GM03348 (cell line): ENCODE data around the gene CMTM4.
"Not testable (repeated sequence)": the region's sequence is repeated elsewhere in the genome, so short reads cannot be mapped to it uniquely, and the experiment has no call there.

ENCODE experiments used
- DNase-seq: peaks from one replicate; pipeline ENCODE4 v3.0.0; 2012; ENCODE audit warnings: low spot score

The CMTM4 gene

DNA sequence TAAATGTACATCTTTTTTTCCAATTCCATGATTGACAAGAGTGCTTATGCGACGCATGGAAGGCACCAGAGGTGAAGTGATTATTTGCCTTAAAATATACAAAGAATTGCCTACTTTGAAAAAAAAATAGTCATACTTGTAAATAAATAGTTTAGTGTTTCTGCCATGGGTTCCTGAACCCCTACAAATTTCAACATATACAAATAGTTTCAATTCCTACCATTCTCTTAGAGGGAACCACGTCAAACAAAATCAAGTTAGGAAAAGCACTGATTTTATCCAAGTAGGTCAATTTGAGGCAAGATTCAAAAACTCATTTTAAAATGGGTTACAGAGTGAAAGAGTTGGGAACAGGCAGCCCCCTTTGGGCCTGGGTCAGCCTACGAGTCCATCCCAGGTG is 80.4 kb downstream of the CMTM4 start:
- no peak for DNase-seq

DNA sequence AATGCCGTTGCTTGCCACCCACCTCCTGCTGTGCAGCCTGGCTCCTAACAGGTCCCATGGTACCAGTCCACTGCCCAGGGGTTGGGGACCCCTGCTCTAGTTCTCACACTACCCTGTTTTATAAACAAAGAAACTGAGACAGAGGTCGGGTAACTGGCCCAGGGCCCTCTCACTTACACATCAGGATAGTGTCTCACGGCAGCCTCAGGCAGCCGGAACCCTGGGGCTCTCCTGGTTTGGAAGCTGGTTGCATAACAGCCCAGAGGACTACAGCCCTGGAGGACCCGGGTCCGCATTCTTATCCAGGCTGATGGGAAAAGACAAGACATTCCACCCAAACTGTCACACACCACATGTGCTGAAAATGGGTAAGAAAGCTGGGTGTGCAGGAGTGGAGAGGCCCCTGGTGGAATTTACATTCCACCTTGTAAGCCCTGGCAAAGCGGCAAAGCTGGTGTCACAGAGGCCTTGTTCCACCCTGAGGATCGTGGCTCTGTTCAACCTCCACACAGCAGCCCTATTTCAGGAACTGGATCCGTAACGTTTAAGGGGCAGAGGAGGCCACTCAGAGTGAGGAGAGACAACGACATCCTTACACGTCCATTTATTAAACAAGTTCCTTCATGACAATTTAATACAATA is 82.3 kb downstream of the CMTM4 start:
- DNase-seq, result no peak

DNA sequence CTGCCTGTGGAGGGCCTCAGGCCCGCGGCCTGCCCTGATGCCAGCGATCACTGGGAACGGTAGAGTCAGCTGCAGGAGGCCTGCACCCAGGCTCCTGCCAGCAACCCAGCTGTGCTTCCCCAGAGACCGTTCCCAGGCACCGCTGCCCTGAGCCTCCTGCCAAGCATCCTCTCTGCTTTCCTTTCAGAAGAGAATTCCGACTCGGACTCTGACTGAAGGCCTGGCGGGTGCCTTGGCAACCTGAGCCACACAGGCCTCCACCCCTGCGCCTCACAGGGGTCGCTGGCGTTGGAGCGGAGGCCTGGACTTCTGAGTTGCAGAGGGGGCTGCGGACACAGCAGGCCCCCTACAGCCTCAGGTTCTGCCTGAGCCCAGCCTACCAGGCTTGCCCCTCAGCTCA is 84.1 kb downstream of the CMTM4 start:
- DNase-seq, result no peak

DNA sequence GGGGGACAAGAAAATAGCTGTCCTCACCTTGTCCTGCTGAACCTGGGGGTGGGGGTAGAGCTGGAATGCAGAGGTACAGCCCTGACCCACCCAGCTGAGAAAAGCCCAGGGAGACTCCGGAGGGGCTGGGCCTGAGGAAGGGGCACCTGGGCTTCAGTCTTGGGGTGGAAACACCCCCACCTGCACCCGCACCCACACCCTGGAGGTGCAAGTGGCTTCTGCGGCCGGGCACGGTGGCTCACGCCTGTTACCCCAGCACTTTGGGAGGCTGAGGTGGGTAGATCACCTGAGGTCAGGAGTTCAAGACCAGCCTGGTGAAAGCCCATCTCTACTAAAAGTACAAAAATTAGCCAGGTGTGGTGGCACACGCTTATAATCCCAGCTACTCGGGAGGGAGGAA is 84.6 kb downstream of the CMTM4 start:
- DNase-seq, result not testable (repeated sequence)

DNA sequence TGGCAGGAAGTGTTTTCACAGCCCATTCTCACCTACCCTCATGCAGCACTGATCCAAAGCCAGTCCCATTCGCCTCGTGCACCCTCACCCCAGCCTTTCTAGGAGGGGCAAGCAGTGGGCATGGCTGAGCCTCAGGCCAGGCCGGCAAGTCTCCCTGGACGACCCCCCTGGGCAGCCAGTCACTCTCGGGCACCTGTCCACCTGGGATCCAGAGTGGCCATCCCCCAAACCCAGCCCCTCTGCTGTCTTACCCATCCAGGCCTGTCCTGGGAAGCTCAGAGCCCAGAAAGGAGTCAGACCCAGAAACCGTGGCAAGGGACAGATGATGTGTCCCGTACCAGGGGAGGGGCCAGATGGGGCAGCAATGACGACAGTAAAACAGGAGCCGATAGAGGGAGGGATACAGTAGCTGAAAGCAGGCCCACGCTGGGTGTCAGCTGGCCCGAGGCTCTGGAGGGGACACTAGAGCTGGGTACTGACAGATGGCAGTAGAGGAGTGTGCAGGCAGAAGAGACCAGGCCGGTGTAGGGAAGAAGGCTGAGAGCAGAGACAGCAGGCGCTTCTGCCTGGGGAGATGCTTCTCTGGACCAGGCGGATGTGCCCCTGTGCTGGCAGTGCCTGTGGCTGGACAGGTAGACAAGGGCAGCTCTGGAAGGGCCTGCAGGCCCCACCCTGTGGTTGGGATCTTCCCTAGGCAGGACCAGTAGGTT is 86.3 kb downstream of the CMTM4 start:
- no peak for DNase-seq

DNA sequence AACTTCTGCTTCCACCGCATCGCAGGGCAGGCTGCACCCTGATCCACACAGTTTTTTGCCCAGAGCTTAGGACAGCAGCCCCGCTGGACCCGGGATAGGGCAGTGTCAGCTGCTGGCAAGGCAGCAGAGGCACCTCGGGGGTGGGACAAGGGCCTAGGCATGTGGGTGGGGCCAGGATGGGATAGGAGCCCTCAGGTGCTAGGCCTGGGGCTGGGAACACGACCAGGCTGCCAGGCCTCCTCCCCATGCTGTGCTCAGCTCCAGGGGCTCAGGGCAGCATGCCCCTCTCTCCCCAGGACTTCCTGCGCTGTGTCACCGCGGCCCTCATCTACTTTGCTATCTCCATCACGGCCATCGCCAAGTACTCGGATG is 87.4 kb downstream of the CMTM4 start:
- DNase-seq, result no peak

DNA sequence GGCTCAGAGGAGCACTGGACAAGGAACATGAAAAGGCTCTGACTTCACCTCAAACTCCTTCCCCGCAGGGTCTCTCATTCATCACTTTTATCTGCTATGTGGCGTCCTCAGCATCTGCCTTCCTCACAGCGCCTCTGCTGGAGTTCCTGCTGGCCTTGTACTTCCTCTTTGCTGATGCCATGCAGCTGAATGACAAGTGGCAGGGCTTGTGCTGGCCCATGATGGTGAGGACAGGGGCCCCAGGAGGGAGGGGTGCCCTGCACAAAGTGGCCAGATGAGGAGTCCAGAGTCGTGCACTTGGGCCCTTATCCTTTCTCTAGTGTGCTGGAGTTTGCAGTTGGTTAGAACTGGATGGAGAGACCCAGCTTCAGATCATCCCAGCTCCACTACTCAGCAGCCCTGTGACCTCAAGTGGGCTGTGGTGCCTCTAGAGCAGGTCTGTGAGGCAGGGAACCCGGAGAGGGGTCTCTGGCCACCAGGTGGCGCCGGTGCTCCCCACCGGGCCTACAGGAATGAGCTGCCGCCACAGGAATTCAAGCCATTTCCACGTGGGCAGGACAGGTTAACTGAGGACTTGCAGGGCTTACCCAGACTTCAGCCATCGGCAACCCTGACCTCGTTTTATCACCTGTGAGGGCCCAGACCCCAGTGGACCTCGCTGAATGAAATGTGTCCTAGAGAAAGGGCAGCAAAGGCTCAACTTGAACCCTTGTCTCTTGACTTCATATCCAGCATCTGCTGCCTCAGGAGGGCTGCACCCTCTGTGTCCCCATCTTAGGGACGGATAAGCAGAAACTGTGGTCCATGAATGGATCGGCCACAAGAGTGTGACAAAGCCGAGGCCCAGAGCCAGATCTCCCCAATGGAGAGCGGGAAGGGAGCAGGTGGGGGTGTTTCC is 88.1 kb downstream of the CMTM4 start:
- DNase-seq, result peak; percentile 95

DNA sequence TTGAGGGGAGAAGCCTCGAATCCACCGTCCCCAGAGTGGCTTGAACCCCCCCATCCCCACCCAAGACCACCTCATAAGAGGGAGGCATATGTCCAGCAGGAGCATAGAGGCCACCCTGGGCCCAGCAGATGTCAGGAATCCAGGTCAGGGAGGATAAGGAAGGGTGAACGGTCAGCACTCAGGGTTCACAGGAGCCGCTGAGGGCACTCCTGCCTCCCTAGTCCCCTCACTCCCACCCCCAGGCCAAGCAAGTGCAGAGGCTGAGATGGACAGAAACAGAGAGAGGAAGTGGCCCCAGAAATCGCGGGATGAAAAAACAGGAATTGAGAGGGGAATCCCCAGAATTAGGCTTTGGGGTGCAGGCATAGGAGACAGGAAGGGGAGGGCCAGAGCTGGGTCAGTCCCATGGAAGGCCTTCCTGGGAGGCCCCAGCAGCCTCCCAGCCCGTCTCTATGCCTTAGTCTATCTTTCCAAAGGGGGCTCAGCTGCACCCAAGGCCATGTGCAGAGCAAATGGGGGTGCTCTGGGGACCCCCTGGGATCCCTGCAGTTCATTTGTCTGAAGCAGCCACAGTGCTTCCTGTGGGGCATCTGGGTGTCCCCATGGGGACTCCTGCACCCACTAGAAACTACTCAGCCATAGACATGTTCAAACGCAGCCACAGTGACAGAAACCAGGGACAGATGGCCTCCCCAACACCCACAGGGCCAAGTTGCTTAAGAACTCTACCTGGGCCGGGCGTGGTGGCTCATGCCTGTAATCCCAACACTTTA is 90.4 kb downstream of the CMTM4 start:
- peak; percentile 24 for DNase-seq

DNA sequence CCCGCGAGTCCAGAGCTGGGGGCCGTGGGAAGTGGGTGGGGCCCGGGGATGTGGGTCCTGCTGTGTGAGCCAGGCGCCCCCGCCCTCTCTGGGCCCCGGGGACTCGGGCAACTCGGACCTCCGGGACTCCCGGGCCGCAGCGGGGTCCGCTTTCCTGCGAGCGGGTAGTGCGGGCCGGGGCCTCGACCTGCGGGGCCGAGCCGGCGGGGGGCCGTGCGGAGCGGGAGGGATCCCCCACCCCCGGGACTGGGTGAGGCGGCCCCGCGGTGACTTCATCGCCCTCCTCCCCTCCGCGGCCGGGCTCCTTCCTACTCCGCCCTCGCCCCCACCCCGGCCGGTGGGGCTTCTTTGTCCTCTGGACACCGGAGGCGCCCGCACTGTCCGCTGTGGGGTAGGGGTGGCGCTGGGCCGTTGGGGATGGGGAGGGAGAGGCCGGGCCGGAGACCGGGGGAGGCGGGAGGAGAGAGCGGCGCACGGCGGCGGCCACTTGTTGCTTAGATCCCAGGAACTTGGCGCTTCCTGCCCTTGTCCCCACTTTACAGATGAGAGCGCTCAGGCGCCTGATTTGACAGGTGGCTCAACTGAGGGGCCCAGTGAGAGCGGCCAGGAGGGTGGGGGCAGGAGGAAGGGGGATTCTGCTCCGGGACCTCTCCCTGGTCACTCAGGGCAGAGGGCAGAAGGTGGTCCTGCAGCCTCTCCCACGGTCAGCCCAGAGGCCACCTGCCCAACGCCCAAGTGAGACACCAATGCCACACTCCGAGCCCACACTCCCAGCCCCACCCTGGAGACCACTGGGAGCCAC is 91.2 kb downstream of the CMTM4 start:
- peak; percentile 87 for DNase-seq

DNA sequence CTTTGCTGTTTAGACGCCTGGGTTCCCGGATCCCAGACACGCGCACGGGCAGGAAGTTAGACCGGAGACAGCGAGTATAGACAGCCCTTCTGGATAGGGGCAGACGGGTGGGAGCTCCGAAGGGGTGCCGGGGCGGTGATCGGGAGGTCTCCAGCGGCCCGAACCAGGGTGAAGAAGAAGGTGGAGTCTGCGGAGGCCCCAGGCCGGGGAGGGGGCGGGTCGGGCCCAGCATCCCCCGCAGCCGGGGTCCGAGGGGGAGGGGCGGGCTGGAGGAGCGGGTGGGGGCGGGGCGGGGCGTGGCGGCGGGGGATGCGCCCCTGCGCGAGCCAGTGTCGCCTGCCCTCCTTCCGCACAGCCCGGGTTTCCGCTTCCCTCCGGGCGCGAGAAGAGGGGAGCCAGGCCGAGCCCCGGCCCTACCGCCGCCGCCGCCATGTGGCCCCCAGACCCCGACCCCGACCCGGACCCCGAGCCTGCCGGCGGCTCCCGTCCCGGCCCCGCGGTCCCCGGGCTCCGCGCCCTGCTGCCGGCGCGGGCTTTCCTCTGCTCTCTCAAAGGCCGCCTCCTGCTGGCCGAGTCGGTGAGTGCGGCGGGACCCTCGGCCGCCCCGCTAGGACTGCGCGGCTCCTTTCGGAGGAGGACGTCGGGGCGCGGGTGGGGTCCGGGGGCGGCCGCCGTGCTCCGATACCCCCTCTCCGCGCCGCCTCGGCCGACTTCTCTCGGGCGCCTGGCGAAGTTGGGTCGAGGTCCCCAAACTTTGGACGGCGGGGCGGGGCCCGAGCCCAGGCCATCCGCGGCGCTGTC is 92.0 kb downstream of the CMTM4 start, which contains the start of gene CMTM3:
Gene CMTM3 (plus strand): TSS at position 329 of the 801 bp plus-strand sequence. CDS start 102 bp downstream, at position 431.
- peak; percentile 91 for DNase-seq

DNA sequence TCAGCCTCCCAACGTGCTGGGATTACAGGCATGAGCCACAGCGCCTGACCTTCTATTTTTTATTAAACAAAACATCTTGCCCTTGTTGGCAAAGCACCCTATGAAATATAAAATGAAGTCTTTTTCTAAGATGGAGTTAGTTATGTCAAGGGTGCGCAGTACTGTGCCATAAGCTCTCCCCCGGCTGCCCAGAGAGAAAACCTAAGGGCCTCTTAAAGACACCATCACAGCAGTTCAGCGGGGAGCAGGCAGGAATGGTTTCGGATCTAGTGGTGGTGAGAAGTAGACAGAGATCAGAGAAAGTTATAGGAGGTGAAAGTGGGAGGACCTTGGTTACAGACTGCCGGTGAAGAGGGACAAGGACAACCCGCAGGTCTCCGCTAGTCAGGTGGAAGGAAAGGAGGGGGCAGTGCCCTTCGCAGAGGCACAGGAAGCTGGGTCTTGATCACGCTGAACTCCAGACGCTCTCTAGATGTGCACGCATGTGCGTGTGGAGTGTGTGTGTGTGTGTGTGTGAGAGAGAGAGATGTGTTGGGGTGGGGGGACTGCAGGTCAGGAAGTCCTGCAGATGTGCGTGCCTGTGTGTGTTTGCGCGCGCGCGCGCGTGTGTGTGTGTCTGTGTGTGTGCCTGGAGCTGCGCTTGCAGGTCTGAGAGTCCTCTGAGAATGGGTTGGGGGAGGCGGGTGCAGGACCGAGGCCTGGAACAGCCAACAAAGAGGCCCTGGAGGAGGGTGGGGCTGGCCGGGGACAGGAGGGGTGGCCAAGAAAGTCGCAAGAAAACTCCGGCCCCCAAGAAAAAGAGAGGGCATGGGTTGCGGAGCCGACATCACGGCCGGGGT is 92.8 kb downstream of the CMTM4 start:
- peak; percentile 80 for DNase-seq

DNA sequence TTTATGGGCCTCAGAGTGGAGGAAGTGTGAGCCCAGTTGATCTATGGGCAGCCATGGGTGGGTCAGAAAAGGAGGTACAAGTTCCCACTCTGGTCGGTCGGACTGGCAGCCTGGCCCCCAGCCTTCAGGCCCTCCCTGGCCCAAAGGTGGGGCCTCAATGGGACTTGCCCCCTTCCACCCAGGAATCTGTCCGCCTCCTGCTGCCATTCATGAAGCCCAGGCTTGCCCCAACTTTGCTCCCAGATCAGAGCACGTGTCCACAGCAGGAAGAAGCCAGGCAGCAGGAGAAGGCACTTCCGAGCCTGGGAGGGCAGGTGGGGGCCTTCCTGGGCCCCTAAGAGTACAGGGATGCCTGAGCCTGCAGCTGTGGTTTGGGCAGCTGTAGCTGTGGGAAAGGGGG is 95.1 kb downstream of the CMTM4 start:
- no peak for DNase-seq

DNA sequence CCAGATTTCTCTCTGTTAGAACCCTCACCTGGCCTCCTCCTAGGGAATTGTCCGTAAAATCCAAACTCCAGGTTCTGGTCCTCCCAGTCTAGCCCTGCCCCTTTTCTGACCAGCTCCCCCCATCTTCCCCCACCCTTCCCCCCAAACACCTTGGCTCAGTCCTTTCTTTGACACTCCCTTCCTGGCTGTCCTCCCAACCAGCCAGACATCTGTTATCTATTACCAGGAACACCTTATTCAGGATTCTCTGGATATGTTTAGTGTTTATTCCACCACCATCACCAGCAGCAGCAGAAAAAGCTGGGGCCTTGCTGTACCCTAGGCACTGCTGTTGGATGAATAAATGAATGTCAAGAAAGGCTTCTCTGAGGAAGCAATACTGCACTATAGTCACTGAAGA is 96.1 kb downstream of the CMTM4 start:
- no peak for DNase-seq

DNA sequence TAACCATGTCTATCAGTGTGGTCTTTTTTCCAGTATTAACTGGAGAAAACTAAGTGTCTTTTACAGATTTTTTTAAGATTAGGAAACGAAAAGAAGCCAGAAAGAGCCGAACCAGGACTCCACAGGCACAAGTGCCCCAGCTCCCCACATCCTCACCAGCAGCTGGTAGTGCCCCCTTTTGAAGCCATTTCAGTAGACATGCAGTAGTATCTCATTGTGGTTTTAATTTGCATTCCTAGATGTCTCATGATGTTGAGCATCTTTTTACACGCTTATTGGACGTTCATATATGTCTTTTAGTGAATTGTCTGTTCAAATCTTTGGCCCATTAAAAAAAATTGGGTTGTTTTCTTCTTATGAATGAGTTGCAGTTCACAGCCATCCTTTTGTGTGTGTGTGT is 96.8 kb downstream of the CMTM4 start:
- no peak for DNase-seq

DNA sequence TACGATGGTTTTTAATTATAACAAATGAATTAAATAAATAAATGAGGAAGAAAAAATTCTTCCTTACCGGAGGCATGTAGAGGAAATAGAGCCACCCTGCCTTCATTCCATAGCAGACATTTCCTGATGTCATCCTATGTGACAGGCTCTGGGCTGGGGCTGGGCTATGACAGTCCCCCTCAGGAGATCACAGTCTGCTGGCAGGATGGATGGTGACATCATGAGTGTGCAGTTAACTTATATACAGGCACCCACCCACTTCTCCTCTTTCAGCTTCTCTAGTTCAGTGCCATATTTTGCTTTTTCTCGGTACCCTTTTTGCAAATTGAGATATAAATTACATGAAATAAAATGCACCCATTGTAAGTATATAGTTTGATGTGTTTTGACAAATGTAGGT is 98.4 kb downstream of the CMTM4 start:
- DNase-seq, result no peak

DNA sequence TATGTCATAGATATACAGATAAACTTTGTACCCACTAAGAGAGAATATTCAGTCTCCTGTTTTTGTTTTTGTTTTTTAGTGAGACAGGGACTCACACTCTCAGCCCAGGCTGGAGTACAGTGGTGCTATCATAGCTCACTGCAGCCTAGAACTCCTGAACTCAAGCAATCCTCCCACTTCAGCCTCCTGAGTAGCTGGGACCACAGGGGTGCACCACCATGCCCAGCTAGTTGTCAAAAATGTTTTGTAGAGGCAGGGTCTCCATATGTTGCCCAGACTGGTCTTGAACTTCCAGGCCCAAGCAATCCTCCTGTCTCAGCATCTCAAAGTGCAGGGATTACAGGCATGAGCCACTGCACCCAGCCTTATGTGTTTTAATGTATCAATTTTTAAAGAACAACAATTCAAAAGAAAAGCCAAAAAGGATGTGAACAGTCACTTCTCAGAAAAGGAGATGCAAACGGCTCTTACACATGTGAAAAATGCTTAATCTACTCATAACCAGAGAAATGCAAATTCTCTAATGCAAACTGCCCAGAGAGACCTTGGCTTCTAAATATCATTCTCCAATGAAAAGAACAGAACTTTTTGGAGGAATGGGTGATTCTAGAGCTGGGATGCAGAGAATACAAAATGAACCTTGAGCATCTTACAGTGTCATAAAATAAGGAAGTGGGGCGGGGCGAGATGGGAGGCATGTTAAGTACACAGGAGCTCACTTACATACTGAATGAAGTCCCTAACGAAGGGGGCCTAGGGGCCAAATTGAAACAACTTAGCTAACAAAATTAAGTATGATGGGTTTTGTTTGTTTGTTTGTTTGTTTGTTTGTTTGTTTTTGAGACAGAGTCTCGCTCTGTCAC is 99.3 kb downstream of the CMTM4 start:
- DNase-seq, result no peak

DNA sequence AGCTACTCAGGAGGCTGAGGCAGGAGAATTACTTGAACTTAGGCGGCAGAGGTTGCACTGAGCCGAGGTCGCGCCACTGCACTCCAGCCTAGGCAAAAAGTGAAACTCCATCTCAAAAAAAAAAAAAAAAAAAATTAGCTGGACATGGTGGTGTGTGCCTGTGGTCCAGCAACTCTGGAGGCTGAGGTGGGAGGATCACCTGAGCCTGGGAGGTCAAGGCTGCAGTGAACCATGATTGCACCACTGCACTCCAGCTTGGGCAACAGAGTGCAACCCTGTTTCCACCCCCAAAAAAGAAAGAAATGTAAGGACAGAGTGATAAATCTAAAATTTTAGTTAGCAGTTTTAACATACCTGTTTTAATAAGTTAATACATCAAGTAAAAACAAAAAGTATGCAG is 100.0 kb downstream of the CMTM4 start:
- not testable (repeated sequence) for DNase-seq

DNA sequence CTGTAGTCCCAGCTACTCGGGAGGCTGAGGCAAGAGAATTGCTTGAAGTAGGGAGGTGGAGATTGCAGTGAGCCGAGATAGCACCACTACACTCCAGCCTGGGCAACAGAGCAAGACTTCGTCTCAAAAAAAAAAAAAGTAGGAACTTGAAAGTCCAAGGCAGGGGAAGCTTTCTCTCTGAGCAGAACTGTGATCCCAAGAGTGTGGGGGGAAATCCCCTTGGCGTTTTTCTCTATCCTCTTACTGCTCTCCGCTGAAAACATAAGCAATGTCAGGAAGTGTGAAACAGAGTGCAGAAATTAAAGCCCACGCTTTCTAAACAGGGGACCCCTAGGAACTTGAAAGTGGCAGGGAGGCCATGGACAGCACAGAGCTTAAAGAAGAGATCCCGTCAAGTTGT is 101.8 kb downstream of the CMTM4 start:
- no peak for DNase-seq

DNA sequence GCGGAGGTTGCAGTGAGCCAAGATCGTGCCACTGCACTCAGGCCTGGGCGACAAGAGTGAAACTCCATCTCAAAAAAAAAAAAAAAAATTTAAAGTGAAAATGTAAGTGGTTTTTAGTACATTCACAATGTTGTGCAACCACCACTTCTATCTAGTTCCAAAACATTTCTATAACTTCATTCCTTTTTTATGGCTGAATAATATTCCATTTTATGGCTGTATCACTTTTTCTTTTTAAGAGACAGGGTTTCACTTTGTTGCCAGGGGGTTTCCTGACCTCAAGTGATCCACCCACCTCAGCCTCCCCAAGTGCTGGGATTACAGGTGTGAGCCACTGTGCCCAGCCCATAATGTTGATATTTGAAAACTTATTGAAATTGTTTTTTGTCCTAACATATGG is 103.7 kb downstream of the CMTM4 start:
- no peak for DNase-seq
